Stimulated activated CD4-positive, alpha-beta T cell treated with anti-CD3 and anti-CD28 coated beads, Interleukin-2, amount 100 ng/mL, for 48 hours (primary cell): ENCODE data around the gene NUP205.

Experiments used
- DNase-seq, 2 donors: peaks; one replicate each; pipeline ENCODE4 v3.0.0-alpha.2; 2020

Gene NUP205

DNA sequence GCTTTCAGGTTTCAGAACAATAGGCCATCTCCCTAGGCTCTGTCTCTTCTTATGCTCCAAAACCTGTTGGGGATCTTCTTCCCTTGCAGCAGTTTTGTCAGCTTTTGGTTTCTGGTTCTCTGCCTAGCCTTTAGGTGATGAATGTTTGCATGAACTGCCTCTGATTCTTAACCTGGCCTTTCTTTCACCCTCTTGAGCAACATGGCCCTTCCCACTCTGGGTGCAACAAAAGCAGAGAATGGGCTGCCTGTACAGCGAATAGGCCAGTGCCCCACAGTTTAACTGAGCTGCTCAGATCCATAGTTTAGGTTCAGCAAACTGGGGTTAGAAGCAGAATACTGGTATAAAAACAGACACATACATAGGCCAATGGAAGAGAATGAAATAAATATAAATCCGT lies 18.1 kb upstream of the NUP205 start:
- DNase-seq: no peak

DNA sequence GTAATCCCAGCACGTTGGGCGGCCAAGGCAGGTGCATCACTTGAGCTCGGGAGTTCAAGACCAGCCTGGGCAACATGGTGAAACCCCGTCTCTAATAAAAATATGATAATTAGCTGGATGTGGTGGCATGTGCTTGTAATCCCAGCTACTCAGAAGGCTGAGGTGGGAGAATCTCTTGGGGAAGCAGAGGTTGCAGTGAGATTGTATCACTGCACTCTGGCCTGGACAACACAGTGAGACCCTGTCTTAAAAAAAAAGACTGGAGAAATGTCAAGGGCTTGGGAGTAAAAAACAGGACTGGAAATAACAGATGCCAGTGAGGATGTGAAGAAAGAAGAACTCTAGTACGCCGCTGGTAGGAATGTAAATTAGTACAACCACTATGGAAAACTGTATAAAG lies 16.7 kb upstream of the NUP205 start:
- no peak for DNase-seq

- no peak for DNase-seq
These were observed 7.5 kb upstream of the NUP205 start for GRCh38 chr7:135550196-135550595.

GRCh38 chr7:135552148-135552547 lies 5.6 kb upstream of the NUP205 start:
- DNase-seq: no peak

DNA sequence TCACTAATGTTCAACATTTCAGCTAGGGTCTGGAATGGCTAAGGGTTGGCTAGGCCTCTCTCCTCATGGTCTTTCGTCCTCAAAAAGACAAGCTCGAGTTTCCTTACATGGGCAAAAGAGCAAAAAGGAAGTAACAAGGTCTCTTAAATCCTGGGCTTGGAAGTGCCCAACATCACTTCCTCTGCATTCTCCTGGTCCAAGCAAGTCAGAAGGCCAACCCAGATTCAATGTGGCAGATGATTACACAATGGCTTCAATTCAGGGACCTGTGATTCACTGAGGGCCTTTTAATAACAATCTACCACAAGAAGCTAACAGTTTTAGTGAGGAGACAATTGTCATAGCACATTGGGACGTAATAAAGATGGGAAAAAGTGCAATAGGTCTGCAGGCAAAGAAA lies 4.4 kb upstream of the NUP205 start:
- no peak for DNase-seq

DNA sequence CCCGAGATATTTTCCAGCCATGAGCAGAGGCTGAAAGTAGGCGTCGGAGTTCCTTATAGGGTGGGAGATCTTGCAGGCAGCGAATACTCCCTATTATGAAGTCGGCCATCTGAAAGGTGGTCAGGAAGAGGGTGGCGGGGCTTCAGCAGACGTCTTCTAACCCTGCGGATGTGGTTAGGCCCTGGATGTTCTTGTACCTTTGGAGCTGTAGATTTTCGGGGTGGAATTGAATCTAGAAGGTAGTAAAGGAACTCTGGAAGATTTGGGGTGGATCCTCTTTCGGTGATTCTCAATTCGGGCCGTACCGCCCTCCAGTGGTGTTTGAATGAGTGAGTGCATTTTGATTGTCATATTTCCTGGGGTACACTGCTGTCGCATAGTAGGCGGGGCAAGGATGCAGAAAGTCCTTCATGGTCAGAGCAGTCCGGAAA lies 635 bp downstream of the NUP205 start:
- DNase-seq: peak; percentile 43 to 54

- no peak for DNase-seq
These were observed 1.2 kb downstream of the NUP205 start for GRCh38 chr7:135558881-135559280.

DNA sequence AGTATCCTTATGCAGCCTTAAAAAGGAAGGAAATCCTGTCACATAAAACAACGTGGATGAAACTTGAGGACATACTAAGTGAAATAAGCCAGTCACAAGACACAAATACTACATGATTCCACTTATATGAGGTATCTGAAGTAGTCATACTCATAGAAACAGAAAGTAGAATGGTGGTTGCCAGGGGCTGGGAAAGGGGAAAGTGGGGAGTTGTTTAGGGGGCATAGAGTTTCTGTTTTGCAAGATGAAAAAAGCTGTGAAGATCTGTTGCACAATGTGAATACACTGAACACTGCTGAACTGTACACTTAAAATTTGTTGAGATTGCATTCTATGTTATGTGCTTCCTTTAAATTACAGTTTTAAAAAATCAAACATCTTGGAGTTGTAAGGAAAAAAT lies 2.9 kb downstream of the NUP205 start:
- DNase-seq: no peak

DNA sequence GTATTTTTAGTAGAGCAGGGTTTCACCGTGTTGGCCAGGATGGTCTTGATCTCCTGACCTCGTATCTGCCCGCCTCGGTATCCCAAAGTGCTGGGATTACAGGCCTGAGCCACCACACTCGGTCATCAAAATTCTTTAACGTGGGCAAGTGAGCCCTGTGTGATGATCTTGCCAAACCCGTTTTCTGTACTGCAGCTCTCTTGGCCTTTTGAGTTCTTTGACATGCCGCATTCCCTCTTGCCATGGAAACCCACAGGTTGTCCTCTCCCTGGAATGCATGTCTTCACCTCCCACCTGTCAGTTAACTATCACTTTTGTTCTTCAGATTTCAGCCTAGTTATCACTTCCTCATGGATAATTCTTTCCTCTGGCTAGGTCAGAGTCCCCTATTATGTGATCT lies 5.0 kb downstream of the NUP205 start:
- no peak for DNase-seq

- DNase-seq: no peak
These were observed 14.1 kb downstream of the NUP205 start for GRCh38 chr7:135571834-135572233.

DNA sequence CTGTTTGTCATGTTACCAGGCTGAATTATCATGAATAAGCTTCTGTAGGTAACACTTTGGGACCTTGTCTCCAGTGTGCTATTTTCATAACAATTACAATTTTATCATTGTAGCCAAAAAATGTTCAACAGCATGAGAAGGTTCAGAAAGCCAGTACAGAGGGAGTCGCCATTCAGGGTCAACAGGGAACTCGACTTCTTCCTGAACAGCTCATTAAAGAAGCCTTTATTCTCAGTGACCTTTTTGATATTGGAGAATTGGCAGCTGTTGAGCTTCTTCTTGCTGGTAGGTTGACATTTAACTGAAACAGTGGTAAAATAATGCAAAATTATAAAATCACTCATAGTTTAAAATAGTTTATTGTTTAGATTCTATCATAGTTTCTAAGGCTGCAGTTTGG lies 15.8 kb downstream of the NUP205 start:
- no peak for DNase-seq

DNA sequence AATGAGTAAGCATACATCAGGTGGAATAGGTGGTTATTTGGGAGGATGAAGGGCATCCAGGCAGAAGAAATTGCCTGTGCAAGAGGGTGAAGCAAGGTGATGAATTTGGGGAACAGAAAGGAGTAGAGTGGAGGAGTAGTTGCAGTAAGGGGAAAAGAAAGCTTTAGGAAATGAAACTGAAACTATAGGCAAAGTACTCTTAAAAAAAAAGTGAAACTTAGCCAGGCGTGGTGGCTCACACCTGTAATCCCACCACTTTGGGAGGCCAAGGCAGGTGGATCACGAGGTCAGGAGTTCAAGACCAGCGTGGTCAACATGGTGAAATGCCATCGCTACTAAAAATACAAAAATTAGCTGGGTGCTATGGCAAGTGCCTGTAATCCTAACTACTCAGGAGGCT lies 17.6 kb downstream of the NUP205 start:
- no peak for DNase-seq

DNA sequence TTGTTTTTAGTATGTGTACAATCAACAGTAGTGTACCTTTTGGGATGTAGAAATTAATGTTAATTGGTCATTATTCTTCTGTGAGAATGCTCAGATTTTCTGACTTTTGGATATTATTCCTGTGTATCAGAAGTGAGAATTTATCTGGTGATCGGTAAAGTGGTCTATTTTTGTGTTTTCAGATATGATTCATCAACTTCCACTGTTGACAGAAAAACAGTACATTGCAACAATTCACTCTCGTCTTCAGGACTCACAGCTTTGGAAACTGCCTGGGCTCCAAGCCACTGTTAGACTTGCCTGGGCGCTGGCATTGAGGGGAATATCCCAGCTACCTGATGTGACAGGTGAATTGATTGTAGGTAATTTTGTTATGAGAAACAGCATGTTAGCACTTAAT lies 20.9 kb downstream of the NUP205 start:
- DNase-seq: no peak

DNA sequence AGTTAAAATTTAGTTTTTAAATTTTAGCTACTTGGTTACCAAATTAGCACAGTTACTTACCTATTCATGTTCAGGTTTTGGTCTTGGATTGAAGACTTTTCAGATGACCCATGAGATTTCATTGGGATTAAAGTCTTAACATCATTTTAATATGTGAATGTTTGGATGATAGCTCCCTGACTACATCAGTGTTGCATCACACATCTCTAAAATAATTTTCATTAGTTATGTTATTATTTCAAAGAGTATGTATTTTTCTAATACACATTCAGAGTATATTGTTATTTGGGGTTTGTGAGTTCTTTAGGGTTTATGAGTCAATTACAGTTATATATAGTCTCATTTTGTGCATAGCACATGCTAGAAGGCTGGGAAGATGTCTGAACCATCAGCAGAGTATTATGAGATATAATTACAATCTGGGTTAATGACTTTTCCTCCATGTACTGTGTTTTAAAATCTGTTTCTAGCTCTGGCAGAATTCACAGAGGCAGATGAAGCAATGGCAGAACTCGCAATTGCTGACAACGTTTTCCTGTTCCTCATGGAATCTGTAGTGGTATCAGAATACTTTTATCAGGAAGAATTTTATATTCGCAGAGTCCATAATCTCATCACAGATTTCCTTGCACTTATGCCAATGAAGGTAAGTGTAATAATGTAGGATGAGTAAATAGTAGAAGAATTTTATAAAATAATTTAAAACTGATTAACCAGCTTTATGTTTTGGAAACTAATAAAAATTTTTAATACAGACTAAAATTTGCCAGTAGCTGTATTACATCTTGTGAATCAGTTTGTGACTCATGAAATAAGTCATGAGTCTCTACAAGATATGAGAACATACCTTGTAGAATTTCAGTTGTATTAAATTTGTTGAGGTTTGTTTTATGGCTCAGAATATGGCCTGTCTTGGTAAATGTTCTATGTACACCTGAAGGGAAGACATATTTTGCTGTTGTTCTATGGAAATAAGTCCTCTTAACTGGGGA lies 26.9 kb downstream of the NUP205 start:
- DNase-seq: no peak

GRCh38 chr7:135597181-135597925 lies 39.6 kb downstream of the NUP205 start:
- DNase-seq: no peak

GRCh38 chr7:135597926-135598305 lies 40.2 kb downstream of the NUP205 start:
- DNase-seq: no peak

DNA sequence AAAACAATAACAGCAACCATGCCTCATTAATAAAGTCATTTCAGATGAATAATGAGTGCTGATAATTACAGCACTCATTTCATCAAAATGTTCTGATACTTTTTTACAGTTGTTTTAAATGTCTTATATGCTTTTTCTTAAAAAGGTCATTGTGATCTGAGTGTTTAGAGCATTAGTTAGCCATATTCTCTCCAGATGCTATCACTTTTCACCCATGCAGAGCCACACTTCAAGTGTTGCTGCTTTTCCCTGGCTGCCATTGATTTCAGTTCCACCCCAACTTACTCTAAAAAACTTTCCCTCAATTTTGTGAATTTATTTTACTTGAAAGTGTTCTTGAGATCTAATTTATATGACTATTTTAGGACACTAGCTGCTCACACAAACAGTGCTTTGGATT lies 41.8 kb downstream of the NUP205 start:
- no peak for DNase-seq

DNA sequence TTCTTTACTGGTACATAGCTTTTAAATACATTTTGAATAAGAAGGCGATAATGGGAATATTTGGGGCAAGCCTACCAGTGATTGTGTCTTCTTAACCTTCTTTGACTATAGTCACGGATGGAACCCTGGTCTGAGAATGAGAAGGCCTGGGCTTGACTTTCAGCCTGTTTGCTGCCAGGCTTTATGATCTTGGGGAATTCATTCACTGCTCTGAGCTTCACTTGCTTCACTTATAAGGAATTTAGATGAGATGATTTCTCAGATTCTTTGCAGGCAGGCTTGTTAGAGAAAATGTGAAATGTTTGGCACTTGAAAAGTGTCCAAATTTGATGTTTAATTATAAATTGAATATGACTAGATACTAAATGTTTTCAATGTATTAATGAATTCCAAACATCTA lies 42.5 kb downstream of the NUP205 start:
- DNase-seq: no peak

- no peak for DNase-seq
These were observed 43.5 kb downstream of the NUP205 start for GRCh38 chr7:135601182-135601581.

DNA sequence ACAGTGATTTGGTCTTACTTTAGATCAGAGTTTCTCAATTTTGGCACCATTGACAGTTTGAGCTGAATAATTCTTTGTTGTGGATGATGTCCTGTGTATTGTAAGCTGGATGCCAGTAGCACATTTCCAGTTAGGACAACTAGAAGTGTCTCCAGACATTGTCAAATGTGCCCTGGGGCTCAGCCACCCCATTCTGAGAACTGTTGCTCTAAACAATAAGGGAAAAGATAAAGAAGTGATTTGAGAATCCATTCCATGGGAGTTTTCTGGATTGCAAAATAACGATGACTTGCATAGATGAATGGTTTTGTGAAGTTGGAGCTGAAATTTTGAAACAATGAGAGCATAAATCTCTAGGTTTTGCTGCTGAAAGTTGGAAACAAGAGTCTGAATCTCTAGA lies 44.6 kb downstream of the NUP205 start:
- DNase-seq: no peak

- DNase-seq: no peak
These were observed 58.4 kb downstream of the NUP205 start for GRCh38 chr7:135616136-135616535.

GRCh38 chr7:135617781-135618180 lies 60.1 kb downstream of the NUP205 start:
- DNase-seq: no peak

DNA sequence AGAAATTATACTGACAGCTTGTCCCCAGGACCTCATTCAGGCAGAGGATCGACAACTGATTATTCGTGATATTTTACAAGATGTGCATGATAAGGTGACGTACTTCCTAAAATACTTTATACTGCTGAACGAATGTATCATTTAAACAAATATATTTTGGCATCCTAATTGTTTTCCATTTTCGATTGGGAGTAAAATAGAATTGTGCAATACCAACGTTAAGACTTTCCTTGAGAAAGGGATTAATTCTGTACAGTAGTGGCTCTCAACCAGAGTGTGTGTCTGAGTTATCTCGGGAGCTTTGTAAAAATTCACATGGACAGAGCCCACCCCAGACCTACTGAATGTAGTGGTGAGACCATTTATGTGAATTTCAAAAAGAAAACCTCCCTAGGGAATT lies 60.8 kb downstream of the NUP205 start:
- DNase-seq: no peak

DNA sequence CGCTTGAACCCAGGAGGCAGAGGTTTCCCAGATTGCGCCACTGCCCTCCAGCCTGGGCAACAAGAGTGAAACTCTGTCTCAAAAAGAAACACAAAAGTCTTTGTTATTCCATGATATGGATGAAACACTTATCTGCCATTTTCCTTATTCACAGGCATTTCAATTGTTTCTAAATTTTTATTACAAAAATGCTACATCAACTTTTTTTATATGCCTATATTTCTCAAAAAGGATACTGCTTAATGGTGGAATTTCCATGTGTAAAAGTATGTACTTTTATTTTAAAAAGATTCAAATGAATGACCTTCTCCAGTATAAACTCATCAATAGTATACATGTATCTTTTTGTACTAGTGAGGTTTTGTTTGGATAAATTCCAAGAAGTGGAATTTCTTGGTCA lies 62.7 kb downstream of the NUP205 start:
- no peak for DNase-seq
